Omental fat pad (tissue), 4 donors: Measurements from ENCODE around the gene IKBKG. TPM values are rescaled to one million over a fixed set of nuclear protein-coding genes. Genes with fewer than 3 reads are reported as not detected.
"Not testable (repeated sequence)": the region's sequence is repeated elsewhere in the genome, so short reads cannot be mapped to it uniquely, and the experiment has no call there.

Source experiments
- ATAC-seq: fragments of 150-250 bp; one replicate; pipeline ENCODE4 v1.9.1; 2016; ENCODE audit warnings: mild to moderate bottlenecking, moderate library complexity; ENCODE audit not compliant: low FRiP score
- DNase-seq: peaks from one replicate; pipeline ENCODE4 v3.0.0-alpha.2; 2019; ENCODE audit warnings: low spot score
- small RNA-seq: library from RNA; depleted of rRNA; stranded (forward); fragments of <200 nt; gene quantifications from one replicate; pipeline ENCODE3, GENCODE V24; 2016
- total RNA-seq, 4 donors: library from RNA; depleted of rRNA; stranded (reverse); fragments of >200 nt; gene quantifications; one replicate each; pipeline ENCODE4 v1.1.0, GENCODE V29; 2016
- TF ChIP-seq, protein P1 (sequence below), 3 donors: fragments of 450-650 bp; IDR thresholded peaks; one replicate each; pipeline ENCODE4 v1.5.1; 2016 to 2017; ENCODE audit warnings: antibody characterized with exemption in 3 of 3, mild to moderate bottlenecking in 3 of 3, moderate library complexity in 2 of 3

The IKBKG gene
- total RNA-seq, 4 donors from 2014 or later: 7.5 to 15.4 (median 12.3) TPM

DNA sequence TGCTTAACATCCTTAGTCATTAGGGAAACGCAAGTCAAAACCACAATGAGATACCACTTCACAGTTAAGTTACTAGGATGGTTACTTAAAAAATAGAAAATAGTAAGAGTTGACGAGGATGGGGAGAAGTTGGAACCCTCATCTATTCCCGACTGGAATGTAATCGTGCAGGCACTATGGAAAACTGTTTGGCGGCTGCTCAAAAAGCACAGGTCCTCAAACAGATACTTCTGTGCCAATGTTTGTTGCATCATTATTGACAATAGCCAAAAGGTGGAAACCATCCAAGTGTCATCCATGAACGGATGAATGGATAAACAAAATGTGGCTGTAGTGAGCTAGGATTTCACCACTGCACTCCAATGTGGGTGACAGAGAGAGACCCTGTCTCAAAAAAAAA lies 60.0 kb downstream of the IKBKG start:
- TF ChIP-seq, protein P1, sequence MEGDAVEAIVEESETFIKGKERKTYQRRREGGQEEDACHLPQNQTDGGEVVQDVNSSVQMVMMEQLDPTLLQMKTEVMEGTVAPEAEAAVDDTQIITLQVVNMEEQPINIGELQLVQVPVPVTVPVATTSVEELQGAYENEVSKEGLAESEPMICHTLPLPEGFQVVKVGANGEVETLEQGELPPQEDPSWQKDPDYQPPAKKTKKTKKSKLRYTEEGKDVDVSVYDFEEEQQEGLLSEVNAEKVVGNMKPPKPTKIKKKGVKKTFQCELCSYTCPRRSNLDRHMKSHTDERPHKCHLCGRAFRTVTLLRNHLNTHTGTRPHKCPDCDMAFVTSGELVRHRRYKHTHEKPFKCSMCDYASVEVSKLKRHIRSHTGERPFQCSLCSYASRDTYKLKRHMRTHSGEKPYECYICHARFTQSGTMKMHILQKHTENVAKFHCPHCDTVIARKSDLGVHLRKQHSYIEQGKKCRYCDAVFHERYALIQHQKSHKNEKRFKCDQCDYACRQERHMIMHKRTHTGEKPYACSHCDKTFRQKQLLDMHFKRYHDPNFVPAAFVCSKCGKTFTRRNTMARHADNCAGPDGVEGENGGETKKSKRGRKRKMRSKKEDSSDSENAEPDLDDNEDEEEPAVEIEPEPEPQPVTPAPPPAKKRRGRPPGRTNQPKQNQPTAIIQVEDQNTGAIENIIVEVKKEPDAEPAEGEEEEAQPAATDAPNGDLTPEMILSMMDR (IDR thresholded peaks at IDR 0.05): no peak
- no peak for DNase-seq
- ATAC-seq: no peak

DNA sequence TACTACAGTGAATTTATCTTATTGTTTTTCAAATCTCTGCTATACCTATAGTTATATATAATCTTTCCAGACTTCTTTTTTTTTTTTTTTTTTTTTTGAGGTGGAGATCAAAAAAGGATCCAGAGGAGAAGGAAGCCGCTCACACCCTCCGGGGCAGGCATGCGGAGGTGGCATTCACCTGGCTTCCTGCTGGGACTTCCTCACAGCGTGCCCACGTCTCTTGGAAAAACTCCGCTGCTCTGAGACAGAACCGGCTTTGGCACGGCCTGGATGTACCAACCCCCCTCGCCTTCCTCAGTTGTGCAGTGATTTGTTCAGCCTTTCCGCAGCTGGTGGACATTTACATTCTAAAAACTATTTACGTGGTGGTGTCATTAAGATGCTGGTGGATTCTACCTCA lies 60.6 kb downstream of the IKBKG start:
- not testable (repeated sequence) for ATAC-seq, DNase-seq

DNA sequence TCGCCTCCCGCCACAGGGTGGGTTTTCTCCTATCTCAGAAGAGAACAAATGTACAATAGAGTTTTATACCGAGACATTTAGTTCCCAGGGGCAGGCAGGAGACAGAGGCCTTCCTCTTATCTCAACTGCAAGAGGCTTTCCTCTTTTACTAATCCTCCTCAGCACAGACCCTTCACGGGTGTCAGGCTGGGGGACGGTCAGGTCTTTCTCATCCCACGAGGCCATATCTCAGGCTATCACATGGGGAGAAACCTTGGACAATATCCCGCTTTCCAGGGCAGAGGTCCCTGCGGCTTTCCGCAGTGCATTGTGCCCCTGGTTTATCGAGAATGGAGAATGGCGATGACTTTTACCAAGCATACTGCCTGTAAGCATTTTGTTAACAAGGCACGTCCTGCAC lies 61.4 kb downstream of the IKBKG start:
- DNase-seq, ATAC-seq: not testable (repeated sequence)

DNA sequence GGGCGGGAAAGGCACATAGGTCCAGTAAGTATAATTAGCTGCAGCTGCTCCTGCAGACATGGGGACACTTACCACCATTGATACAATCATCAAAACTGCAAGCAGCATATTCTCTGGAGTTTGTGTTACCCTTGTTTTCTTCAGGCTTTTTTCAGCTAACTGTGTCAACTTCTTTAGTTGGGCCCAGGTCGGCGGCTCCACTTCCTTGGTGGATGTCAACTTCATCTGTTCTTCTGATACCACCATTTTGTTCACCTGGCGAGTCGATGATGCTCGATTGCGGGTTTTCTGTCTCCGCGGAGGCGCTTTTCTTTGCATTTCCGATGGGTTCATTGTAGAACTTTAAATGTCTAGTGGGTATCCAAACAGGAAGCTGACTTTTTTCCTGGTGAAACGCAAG lies 63.7 kb downstream of the IKBKG start:
- not testable (repeated sequence) for ATAC-seq, DNase-seq

DNA sequence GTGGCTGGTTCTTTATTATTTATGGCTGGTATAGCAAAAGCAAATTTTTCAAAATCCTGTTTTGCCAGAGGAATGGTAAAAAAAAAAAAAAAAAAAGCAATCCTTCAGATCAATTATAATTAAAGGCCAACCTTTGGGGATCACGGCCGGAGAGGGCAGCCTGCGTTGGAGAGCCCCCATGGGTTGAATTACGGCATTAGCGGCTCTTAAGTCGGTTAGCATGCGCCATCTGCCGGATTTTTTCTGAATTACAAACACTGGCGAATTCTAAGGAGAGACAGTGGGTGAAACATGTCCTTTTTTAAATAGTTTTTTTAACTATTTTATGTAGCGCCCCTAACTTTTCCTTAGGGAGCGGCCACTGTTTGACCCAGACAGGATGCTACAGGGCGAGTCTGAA lies 66.2 kb downstream of the IKBKG start:
- not testable (repeated sequence) for ATAC-seq, DNase-seq

Small RNAs within 50 kb of the gene (small RNA-seq; reads per million reads assigned to genes)
- gene AC244090.1: not detected

Other genes starting within 250 kb of the IKBKG start
- 1,000 to 10,000 TPM in 1 of 4 donors, 100 to 1,000 TPM in 3; 496 to 1,133 (median 729) TPM for gene FLNA, start 173.0 kb upstream of the IKBKG start, total RNA-seq
- gene EMD, start 168.3 kb upstream of the IKBKG start, total RNA-seq: 10 to 100 TPM; 25.7 to 61.8 (median 53.2) TPM
- gene RPL10, start 149.2 kb upstream of the IKBKG start, total RNA-seq: 1,000 to 10,000 TPM; 6,220 to 8,957 (median 7,673) TPM
- 10 to 100 TPM; 33.4 to 47.3 (median 38.8) TPM for gene DNASE1L1, start 138.4 kb upstream of the IKBKG start, total RNA-seq
- gene TAFAZZIN, start 136.1 kb upstream of the IKBKG start, total RNA-seq: 10 to 100 TPM; 20.8 to 76.3 (median 33.1) TPM
- gene ATP6AP1, start 118.9 kb upstream of the IKBKG start, total RNA-seq: 10 to 100 TPM; 23.8 to 51.8 (median 37.2) TPM
- gene GDI1, start 110.5 kb upstream of the IKBKG start, total RNA-seq: 100 to 1,000 TPM in 2 of 4 donors, 10 to 100 TPM in 2; 75.3 to 119 (median 96.9) TPM
- 10 to 100 TPM; 49.2 to 83.2 (median 74.9) TPM for gene FAM50A, start 103.5 kb upstream of the IKBKG start, total RNA-seq
- gene PLXNA3, start 89.3 kb upstream of the IKBKG start, total RNA-seq: 10 to 100 TPM in 2 of 4 donors, 1 to 10 TPM in 2; 9.7 to 16.9 (median 11.3) TPM
- gene LAGE3, start 68.3 kb upstream of the IKBKG start, total RNA-seq: 10 to 100 TPM; 12.0 to 26.6 (median 19.7) TPM
- 10 to 100 TPM; 21.3 to 43.0 (median 34.0) TPM for gene UBL4A, start 61.0 kb upstream of the IKBKG start, total RNA-seq
- gene SLC10A3, start 57.0 kb upstream of the IKBKG start, total RNA-seq: 10 to 100 TPM; 22.9 to 29.7 (median 26.9) TPM
- 10 to 100 TPM; 27.7 to 58.3 (median 34.7) TPM for gene FAM3A, start 31.4 kb upstream of the IKBKG start, total RNA-seq
- gene G6PD, start 774 bp upstream of the IKBKG start, total RNA-seq: 10 to 100 TPM; 42.1 to 76.7 (median 58.5) TPM
- gene CTAG1A, start 37.5 kb downstream of the IKBKG start, total RNA-seq: not detected
- not detected for gene CTAG1B, start 71.7 kb downstream of the IKBKG start, total RNA-seq
- not detected for gene CTAG2, start 106.0 kb downstream of the IKBKG start, total RNA-seq
- 10 to 100 TPM in 3 of 4 donors, 1 to 10 TPM in 1; 4.7 to 22.5 (median 14.8) TPM for gene GAB3, start 203.5 kb downstream of the IKBKG start, total RNA-seq
- 100 to 1,000 TPM in 1 of 4 donors, 10 to 100 TPM in 3; 29.8 to 125 (median 35.9) TPM for gene DKC1, start 215.2 kb downstream of the IKBKG start, total RNA-seq